ENCODE measurements around the gene C11orf24. TPM values are rescaled to one million over a fixed set of nuclear protein-coding genes. Genes with fewer than 3 reads are reported as not detected.

C11orf24 gene
- total RNA-seq (81.8 and 88.6 TPM in 2 replicates), polyA plus RNA-seq (94.2 and 94.7 TPM in 2 replicates), polyA minus RNA-seq (80.7 and 82.1 TPM in 2 replicates)
- total RNA-seq (2013): 32.1 TPM

DNA sequence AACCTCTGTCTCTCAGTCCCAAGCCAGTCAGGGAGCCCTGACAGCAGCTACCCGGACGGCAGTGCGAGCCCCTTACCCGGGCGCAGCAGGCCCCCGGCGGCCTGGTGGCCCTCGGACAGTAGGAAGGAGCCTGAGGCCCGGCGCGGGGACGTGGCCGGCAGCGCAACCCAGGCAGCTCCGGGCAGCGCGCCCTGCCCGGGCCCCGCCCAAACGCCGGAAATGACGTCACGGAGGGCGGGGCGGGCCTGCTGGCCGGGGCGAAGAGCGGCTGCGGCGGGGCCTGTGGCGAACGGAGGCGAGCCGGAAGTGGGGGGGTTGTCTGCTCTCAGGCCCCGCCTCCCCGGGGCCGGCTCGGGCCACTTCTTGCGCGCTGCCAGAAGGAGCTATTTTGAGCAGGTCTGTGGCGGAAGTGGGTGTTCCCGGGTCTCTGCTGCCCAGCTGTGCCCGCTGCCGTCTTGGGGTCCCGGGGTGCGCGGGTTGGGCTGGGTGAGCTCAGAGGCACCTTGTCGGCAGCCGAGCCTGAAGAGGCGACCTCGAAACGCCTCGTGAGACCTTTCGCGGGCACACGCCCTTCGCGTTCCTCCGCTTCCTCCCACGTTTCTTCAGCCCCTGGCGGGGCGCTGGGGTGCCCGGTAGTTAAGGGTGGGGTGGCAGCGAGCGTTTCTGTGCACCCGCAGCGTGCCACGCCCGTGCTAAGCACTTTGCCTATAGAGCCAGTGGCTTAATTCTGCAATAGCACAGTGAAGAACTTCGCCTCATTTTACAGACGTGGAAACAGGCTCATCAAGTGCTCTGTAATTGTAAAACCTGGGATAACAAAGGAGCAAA lies at the start of gene C11orf24:
Gene C11orf24, minus strand, starts transcription at position 193 of the 828 bp plus-strand sequence. CDS start 8,206 bp downstream, outside the sequence.
- peaks cover 0 to 21% of the 10 kb centered on the region in 2 experiments for H3K36me3 ChIP-seq (replicated peaks in 1 of 2; ENCODE audit: control extremely low read depth in 1 of 2, control insufficient read depth in 1 of 2, extremely low read depth in 1 of 2, insufficient read depth in 2 of 2, low read length in 1 of 2)
- CTCF ChIA-PET: interaction anchor here (0.7 to 10.9 kb wide), 9 partner anchors 11 to 113 kb away, joined by 3 to 275 read pairs (median 4); no protein-coding TSS in a partner anchor
- Mint-ChIP-seq H3K27me3 (no peaks in the 10 kb centered on the region), H3K9me3 (ENCODE audit: insufficient read depth) (no peaks in the 10 kb centered on the region), H3K4me1 (peaks cover 74% of the 10 kb centered on the region), H3K27ac (peak within 1 kb of the TSS; percentile 97), H3K4me3 (peak within 1 kb of the TSS; percentile 91)
- peak within 1 kb of the TSS; percentile 98 for H3K27ac ChIP-seq (ENCODE audit: low read length in 2 of 2)
- H3K4me3 ChIP-seq (ENCODE audit: control extremely low read depth in 1 of 5, extremely low read depth in 1 of 5, insufficient read depth in 1 of 5, low read depth in 2 of 5, low read length in 4 of 5): peak within 1 kb of the TSS; percentile 62 to 99 (median 98)
- WGBS (ENCODE audit: insufficient coverage): under 1% methylated on average over 71 of the region's 71 CpGs
- TF ChIP-seq, protein P1, sequence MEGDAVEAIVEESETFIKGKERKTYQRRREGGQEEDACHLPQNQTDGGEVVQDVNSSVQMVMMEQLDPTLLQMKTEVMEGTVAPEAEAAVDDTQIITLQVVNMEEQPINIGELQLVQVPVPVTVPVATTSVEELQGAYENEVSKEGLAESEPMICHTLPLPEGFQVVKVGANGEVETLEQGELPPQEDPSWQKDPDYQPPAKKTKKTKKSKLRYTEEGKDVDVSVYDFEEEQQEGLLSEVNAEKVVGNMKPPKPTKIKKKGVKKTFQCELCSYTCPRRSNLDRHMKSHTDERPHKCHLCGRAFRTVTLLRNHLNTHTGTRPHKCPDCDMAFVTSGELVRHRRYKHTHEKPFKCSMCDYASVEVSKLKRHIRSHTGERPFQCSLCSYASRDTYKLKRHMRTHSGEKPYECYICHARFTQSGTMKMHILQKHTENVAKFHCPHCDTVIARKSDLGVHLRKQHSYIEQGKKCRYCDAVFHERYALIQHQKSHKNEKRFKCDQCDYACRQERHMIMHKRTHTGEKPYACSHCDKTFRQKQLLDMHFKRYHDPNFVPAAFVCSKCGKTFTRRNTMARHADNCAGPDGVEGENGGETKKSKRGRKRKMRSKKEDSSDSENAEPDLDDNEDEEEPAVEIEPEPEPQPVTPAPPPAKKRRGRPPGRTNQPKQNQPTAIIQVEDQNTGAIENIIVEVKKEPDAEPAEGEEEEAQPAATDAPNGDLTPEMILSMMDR (IDR thresholded peaks at IDR 0.05): no peak
- no peak for TF ChIP-seq EZH2 (IDR thresholded peaks at IDR 0.05; ENCODE audit: borderline replicate concordance, insufficient read depth, low read depth, low read length, poor library complexity, severe bottlenecking)
- H4K20me1 ChIP-seq (ENCODE audit: control insufficient read depth, insufficient read depth, low read length, poor library complexity, severe bottlenecking): peaks cover 23% of the 10 kb centered on the region
- peaks cover 0 to 32% (median 10%) of the 10 kb centered on the region in 3 donors for H3K9me3 ChIP-seq (ENCODE audit: control extremely low read depth in 1 of 3, control insufficient read depth in 2 of 3, insufficient read depth in 1 of 3, low read length in 2 of 3)
- peak within 1 kb of the TSS; percentile 99 for H3K4me2 ChIP-seq (replicated peaks; ENCODE audit: low read depth, low read length, poor library complexity, severe bottlenecking)
- H3K9ac ChIP-seq (ENCODE audit: low read length): peak within 1 kb of the TSS; percentile 99
- intact Hi-C loops (cut with micrococcal nuclease): loop anchor here (1.0 to 5.0 kb wide), 11 partner anchors 10 to 567 kb away; partner anchors contain the start of genes CHKA, KMT5B, NDUFS8 and PPP6R3
- no peaks in the 10 kb centered on the region for H3K27me3 ChIP-seq (replicated peaks in 1 of 4; ENCODE audit: control extremely low read depth in 1 of 4, control insufficient read depth in 3 of 4, insufficient read depth in 4 of 4, low read length in 3 of 4)
- ATAC-seq (ENCODE audit: low read depth) (peak; percentile 74), DNase-seq (peak; percentile 98)
- H3K4me1 ChIP-seq (ENCODE audit: control insufficient read depth in 2 of 2, insufficient read depth in 2 of 2, low read length in 2 of 2): peaks cover 58 to 70% of the 10 kb centered on the region in 2 donors
- H2AFZ ChIP-seq (ENCODE audit: insufficient read depth, low read depth, low read length, poor library complexity, severe bottlenecking): peak within 1 kb of the TSS; percentile 75
- peaks cover 48% of the 10 kb centered on the region for H3K79me2 ChIP-seq (ENCODE audit: control insufficient read depth, insufficient read depth, low read length)
- POLR2A ChIA-PET: interaction anchor here (0.7 to 4.4 kb wide), 12 partner anchors 9 to 262 kb away, joined by 3 to 44 read pairs (median 5); partner anchors contain the start of genes KMT5B and PPP6R3
